Measurements from ENCODE around the gene MYO15A.

Gene MYO15A

GRCh38 chr17:18166894-18167293, 58.3 kb downstream of the MYO15A start:
- TF ChIP-seq POLR2A (IDR thresholded peaks at IDR 0.05; ENCODE audit: low read depth, low read length) = no peak
- FAIRE-seq (no peak), DNase-seq (ENCODE audit: insufficient read length, low spot score) (no peak)

- FAIRE-seq = no peak
- no peak for TF ChIP-seq POLR2A (IDR thresholded peaks at IDR 0.05; ENCODE audit: low read depth, low read length)
- DNase-seq (ENCODE audit: insufficient read length, low spot score) = no peak
Observed at GRCh38 chr17:18167421-18167820, 58.9 kb downstream of the MYO15A start.

- no peak for DNase-seq (ENCODE audit: insufficient read length, low spot score)
- FAIRE-seq = no peak
- TF ChIP-seq POLR2A (IDR thresholded peaks at IDR 0.05; ENCODE audit: low read depth, low read length) = no peak
Observed at GRCh38 chr17:18172531-18173278, 64.1 kb downstream of the MYO15A start.

GRCh38 chr17:18173740-18174139, 65.2 kb downstream of the MYO15A start:
- no peak for TF ChIP-seq POLR2A (IDR thresholded peaks at IDR 0.05; ENCODE audit: low read depth, low read length)
- DNase-seq (ENCODE audit: insufficient read length, low spot score) (no peak), FAIRE-seq (no peak)

- TF ChIP-seq POLR2A (IDR thresholded peaks at IDR 0.05; ENCODE audit: low read depth, low read length) = no peak
- DNase-seq (ENCODE audit: insufficient read length, low spot score) (no peak), FAIRE-seq (no peak)
Observed at GRCh38 chr17:18176176-18176575, 67.6 kb downstream of the MYO15A start.

GRCh38 chr17:18177133-18177532, 68.6 kb downstream of the MYO15A start:
- no peak for FAIRE-seq
- no peak for TF ChIP-seq POLR2A (IDR thresholded peaks at IDR 0.05; ENCODE audit: low read depth, low read length)

GRCh38 chr17:18177722-18178121, 69.2 kb downstream of the MYO15A start:
- no peak for TF ChIP-seq POLR2A (IDR thresholded peaks at IDR 0.05; ENCODE audit: low read depth, low read length)
- no peak for DNase-seq (ENCODE audit: insufficient read length, low spot score)
- no peak for FAIRE-seq

More at GRCh38 chr17:18177133-18177532, 68.6 kb downstream of the MYO15A start:
- no peak for DNase-seq (ENCODE audit: insufficient read length, low spot score)

- DNase-seq (ENCODE audit: insufficient read length, low spot score) = no peak
- TF ChIP-seq POLR2A (IDR thresholded peaks at IDR 0.05; ENCODE audit: low read depth, low read length) = no peak
- no peak for FAIRE-seq
Observed at GRCh38 chr17:18179196-18179595, 70.6 kb downstream of the MYO15A start.

GRCh38 chr17:18179804-18180203, 71.2 kb downstream of the MYO15A start:
- DNase-seq (ENCODE audit: insufficient read length, low spot score) = no peak
- no peak for TF ChIP-seq POLR2A (IDR thresholded peaks at IDR 0.05; ENCODE audit: low read depth, low read length)
- no peak for FAIRE-seq

- no peak for FAIRE-seq
- DNase-seq (ENCODE audit: insufficient read length, low spot score) = peak; percentile 69
- 0 out of 2 replicates have a peak, but pooled peaks have one; percentile 9 for TF ChIP-seq POLR2A (IDR thresholded peaks at IDR 0.05; ENCODE audit: low read depth, low read length)
Observed at GRCh38 chr17:18181358-18181757, 72.8 kb downstream of the MYO15A start.

GRCh38 chr17:18182110-18182977, 73.8 kb downstream of the MYO15A start:
- TF ChIP-seq POLR2A (IDR thresholded peaks at IDR 0.05; ENCODE audit: low read depth, low read length) = 0 out of 2 replicates have a peak, but pooled peaks have one; percentile 7
- no peak for DNase-seq (ENCODE audit: insufficient read length, low spot score)
- no peak for FAIRE-seq

GRCh38 chr17:18182978-18183333, 74.4 kb downstream of the MYO15A start:
- no peak for FAIRE-seq

GRCh38 chr17:18183334-18184142, 75.0 kb downstream of the MYO15A start, which contains the start of gene ALKBH5:
TSS of gene ALKBH5 (plus strand) at chr17:18183828. CDS start at chr17:18184244, 416 bp downstream.
- peak; percentile 89 for TF ChIP-seq POLR2A (IDR thresholded peaks at IDR 0.05; ENCODE audit: low read depth, low read length)
- no peak for FAIRE-seq
- peak; percentile 100 for DNase-seq (ENCODE audit: insufficient read length, low spot score)

More at GRCh38 chr17:18182978-18183333, 74.4 kb downstream of the MYO15A start:
- peak; percentile 78 for TF ChIP-seq POLR2A (IDR thresholded peaks at IDR 0.05; ENCODE audit: low read depth, low read length)
- peak; percentile 90 for DNase-seq (ENCODE audit: insufficient read length, low spot score)
